ENCODE measurements around the gene FRZB.

The FRZB gene

GRCh38 chr2:182833084-182833854 lies 33.2 kb downstream of the FRZB start:
- H3K27ac ChIP-seq, result no peak overlapping the region
- no peak for DNase-seq
- intact Hi-C loops (cut with DNase I; ENCODE audit: low total_unique reads), result no loop called here
- no peaks in the 10 kb centered on the region for H3K27me3 ChIP-seq
- H3K36me3 ChIP-seq, result peaks cover 0 to 4% (median 0%) of the 10 kb centered on the region in 3 donors
- TF ChIP-seq, protein P1, sequence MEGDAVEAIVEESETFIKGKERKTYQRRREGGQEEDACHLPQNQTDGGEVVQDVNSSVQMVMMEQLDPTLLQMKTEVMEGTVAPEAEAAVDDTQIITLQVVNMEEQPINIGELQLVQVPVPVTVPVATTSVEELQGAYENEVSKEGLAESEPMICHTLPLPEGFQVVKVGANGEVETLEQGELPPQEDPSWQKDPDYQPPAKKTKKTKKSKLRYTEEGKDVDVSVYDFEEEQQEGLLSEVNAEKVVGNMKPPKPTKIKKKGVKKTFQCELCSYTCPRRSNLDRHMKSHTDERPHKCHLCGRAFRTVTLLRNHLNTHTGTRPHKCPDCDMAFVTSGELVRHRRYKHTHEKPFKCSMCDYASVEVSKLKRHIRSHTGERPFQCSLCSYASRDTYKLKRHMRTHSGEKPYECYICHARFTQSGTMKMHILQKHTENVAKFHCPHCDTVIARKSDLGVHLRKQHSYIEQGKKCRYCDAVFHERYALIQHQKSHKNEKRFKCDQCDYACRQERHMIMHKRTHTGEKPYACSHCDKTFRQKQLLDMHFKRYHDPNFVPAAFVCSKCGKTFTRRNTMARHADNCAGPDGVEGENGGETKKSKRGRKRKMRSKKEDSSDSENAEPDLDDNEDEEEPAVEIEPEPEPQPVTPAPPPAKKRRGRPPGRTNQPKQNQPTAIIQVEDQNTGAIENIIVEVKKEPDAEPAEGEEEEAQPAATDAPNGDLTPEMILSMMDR (IDR thresholded peaks at IDR 0.05), result no peak
- no peaks in the 10 kb centered on the region for H3K9me3 ChIP-seq
- H3K4me3 ChIP-seq, result no peak overlapping the region
- H3K4me1 ChIP-seq, result peaks cover 0 to 11% (median 5%) of the 10 kb centered on the region in 4 donors

DNA sequence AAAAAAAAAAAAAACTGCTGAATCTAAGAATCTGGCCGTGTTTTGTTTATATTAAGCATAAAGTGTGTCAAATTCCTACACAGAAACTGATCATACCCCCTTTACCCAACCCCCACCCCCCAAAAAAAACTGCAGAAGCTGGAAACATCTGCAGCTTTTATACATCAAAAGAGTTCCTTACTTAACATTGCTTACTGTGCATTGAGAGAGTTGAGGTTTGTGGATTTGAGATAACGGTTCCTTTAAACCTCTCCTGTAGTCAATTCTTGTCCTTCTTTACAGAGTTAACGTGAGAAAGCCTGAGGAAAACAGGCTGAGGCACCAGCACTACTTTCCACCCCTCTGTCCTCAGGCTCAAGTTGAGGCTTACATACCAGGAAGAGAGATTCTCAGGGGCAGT lies 34.5 kb downstream of the FRZB start:
- TF ChIP-seq, protein P1 (IDR thresholded peaks at IDR 0.05), result no peak
- Histone ChIP-seq H3K27ac (no peak overlapping the region), H3K4me3 (no peak overlapping the region), H3K36me3 (no peaks in the 10 kb centered on the region), H3K9me3 (no peaks in the 10 kb centered on the region), H3K27me3 (no peaks in the 10 kb centered on the region), H3K4me1 (peaks cover 0 to 22% (median 5%) of the 10 kb centered on the region in 4 donors)
- intact Hi-C loops (cut with DNase I; ENCODE audit: low total_unique reads), result no loop called here
- DNase-seq, result no peak

- no peak overlapping the region for H3K4me3 ChIP-seq
- intact Hi-C loops (cut with DNase I; ENCODE audit: low total_unique reads), result no loop called here
- H3K27ac ChIP-seq, result no peak overlapping the region
- DNase-seq, result no peak
- peaks cover 0 to 24% (median under 1%) of the 10 kb centered on the region in 4 donors for H3K4me1 ChIP-seq
- no peaks in the 10 kb centered on the region for H3K9me3 ChIP-seq
- no peaks in the 10 kb centered on the region for H3K36me3 ChIP-seq
- TF ChIP-seq, protein P1 (IDR thresholded peaks at IDR 0.05), result no peak
- no peaks in the 10 kb centered on the region for H3K27me3 ChIP-seq
Observed at GRCh38 chr2:182831101-182831500, 35.3 kb downstream of the FRZB start.

- intact Hi-C loops (cut with DNase I; ENCODE audit: low total_unique reads), result no loop called here
- TF ChIP-seq, protein P1 (IDR thresholded peaks at IDR 0.05), result no peak
- H3K4me1 ChIP-seq, result peaks cover 0 to 28% (median 0%) of the 10 kb centered on the region in 4 donors
- no peaks in the 10 kb centered on the region for H3K9me3 ChIP-seq
- peak overlapping the region; percentile 21 to 48 for H3K27ac ChIP-seq
- H3K4me3 ChIP-seq, result no peak overlapping the region
- DNase-seq, result no peak
- H3K36me3 ChIP-seq, result no peaks in the 10 kb centered on the region
- H3K27me3 ChIP-seq, result no peaks in the 10 kb centered on the region
Observed at GRCh38 chr2:182827182-182827879, 39.1 kb downstream of the FRZB start.

DNA sequence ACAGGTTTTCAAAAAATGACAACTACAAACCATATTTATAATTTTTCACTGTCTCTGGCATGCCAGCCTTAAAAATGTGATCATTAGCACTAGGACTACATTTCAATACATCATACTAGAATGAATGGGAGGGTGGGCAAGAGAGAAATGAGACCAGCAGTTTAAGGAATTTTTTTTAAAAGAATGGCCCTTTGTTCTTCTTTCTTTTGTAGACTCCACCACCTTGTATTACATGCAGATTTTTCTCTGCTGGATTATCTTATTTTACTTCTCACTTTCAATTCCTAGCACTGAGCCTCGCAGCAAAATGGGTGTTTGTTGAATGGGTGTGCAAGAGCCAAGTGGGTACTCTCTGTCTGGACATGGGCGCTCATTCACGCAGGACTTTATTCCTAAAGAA lies 39.9 kb downstream of the FRZB start:
- H3K9me3 ChIP-seq, result no peaks in the 10 kb centered on the region
- DNase-seq, result no peak
- H3K27ac ChIP-seq, result peak overlapping the region; percentile 21 to 48
- intact Hi-C loops (cut with DNase I; ENCODE audit: low total_unique reads), result no loop called here
- peaks cover 0 to 28% (median 0%) of the 10 kb centered on the region in 4 donors for H3K4me1 ChIP-seq
- no peaks in the 10 kb centered on the region for H3K27me3 ChIP-seq
- no peaks in the 10 kb centered on the region for H3K36me3 ChIP-seq
- no peak overlapping the region for H3K4me3 ChIP-seq
- TF ChIP-seq, protein P1 (IDR thresholded peaks at IDR 0.05), result no peak
